Stimulated activated CD8-positive, alpha-beta memory T cell treated with anti-CD3 and anti-CD28 coated beads, Interleukin-4, amount 100 ng/mL, for 4 hours (primary cell): ENCODE measurements around the gene NKD2.
"Not testable (repeated sequence)": the region's sequence is repeated elsewhere in the genome, so short reads cannot be mapped to it uniquely, and the experiment has no call there.

Experiments used
- DNase-seq, 2 donors: peaks; one replicate each; pipeline ENCODE4 v3.0.0-alpha.2; 2020; ENCODE audit warnings: low read depth in 2 of 2, low spot score in 1 of 2

NKD2 gene

GRCh38 chr5:1013238-1013947 is 4.8 kb downstream of the NKD2 start:
- DNase-seq = no peak

- no peak for DNase-seq
Observed at GRCh38 chr5:1013948-1014301, 5.3 kb downstream of the NKD2 start.

GRCh38 chr5:1014346-1014745 is 5.7 kb downstream of the NKD2 start:
- no peak for DNase-seq

GRCh38 chr5:1014781-1015221 is 6.2 kb downstream of the NKD2 start:
- DNase-seq = no peak

GRCh38 chr5:1015507-1015906 is 6.9 kb downstream of the NKD2 start:
- DNase-seq = no peak

- DNase-seq = no peak
Observed at GRCh38 chr5:1016036-1016435, 7.4 kb downstream of the NKD2 start.

GRCh38 chr5:1016476-1016875 is 7.9 kb downstream of the NKD2 start:
- DNase-seq = no peak

GRCh38 chr5:1017056-1017455 is 8.5 kb downstream of the NKD2 start:
- no peak for DNase-seq

- DNase-seq = no peak
Observed at GRCh38 chr5:1017691-1018455, 9.3 kb downstream of the NKD2 start.

- no peak for DNase-seq
Observed at GRCh38 chr5:1018596-1018995, 10.0 kb downstream of the NKD2 start.

- DNase-seq = no peak
Observed at GRCh38 chr5:1019001-1019905, 10.7 kb downstream of the NKD2 start.

- DNase-seq = no peak
Observed at GRCh38 chr5:1020452-1020961, 11.9 kb downstream of the NKD2 start.

GRCh38 chr5:1021136-1021968 is 12.8 kb downstream of the NKD2 start:
- no peak for DNase-seq

GRCh38 chr5:1021969-1022336 is 13.4 kb downstream of the NKD2 start:
- DNase-seq = not testable (repeated sequence)

GRCh38 chr5:1026700-1027621 is 18.4 kb downstream of the NKD2 start:
- no peak for DNase-seq

GRCh38 chr5:1027631-1028441 is 19.2 kb downstream of the NKD2 start:
- DNase-seq = no peak

- DNase-seq = no peak
Observed at GRCh38 chr5:1028481-1029281, 20.1 kb downstream of the NKD2 start.
